ENCODE measurements around the gene ERMN.

DNA sequence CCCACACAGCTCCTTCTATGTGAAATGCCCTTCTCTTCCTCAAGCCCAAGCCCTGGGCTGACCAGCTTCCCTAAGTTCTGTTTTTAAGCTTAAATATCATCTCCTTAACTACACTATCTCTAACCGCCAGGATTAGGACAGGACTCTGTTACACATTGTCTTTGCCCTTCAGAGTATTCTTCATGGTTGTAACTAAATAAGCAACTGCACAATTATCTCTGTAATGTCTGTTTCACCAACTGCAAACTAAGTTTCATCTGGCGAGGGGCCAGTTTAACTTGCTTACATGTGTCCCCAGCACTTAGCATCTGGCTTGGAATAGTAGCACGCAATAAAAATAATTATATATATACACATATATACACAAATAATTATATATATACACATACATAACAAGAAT is 1.1 kb upstream of the ERMN start:
- TF ChIP-seq, protein P1, sequence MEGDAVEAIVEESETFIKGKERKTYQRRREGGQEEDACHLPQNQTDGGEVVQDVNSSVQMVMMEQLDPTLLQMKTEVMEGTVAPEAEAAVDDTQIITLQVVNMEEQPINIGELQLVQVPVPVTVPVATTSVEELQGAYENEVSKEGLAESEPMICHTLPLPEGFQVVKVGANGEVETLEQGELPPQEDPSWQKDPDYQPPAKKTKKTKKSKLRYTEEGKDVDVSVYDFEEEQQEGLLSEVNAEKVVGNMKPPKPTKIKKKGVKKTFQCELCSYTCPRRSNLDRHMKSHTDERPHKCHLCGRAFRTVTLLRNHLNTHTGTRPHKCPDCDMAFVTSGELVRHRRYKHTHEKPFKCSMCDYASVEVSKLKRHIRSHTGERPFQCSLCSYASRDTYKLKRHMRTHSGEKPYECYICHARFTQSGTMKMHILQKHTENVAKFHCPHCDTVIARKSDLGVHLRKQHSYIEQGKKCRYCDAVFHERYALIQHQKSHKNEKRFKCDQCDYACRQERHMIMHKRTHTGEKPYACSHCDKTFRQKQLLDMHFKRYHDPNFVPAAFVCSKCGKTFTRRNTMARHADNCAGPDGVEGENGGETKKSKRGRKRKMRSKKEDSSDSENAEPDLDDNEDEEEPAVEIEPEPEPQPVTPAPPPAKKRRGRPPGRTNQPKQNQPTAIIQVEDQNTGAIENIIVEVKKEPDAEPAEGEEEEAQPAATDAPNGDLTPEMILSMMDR (IDR thresholded peaks at IDR 0.05; ENCODE audit: borderline replicate concordance, extremely low read depth, low read length, poor library complexity, severe bottlenecking): no peak
- no peak for TF ChIP-seq EZH2 (IDR thresholded peaks at IDR 0.05; ENCODE audit: borderline replicate concordance, low read depth, low read length, severe bottlenecking)
